GM20000 (cell line): Measurements from ENCODE around the gene FAM193A.

Experiments
- DNase-seq: peaks from one replicate; pipeline ENCODE4 v3.0.0; 2012; ENCODE audit warnings: low spot score
- CTCF ChIP-seq: IDR thresholded peaks from 2 replicates; pipeline ENCODE4 v1.5.1; 2012; ENCODE audit warnings: mild to moderate bottlenecking, control low read depth; ENCODE audit errors: extremely low read depth, missing control alignments

FAM193A gene

GRCh38 chr4:2745981-2746806 lies 209.7 kb downstream of the FAM193A start:
- peak; percentile 93 for DNase-seq
- TF ChIP-seq CTCF, result no peak

DNA sequence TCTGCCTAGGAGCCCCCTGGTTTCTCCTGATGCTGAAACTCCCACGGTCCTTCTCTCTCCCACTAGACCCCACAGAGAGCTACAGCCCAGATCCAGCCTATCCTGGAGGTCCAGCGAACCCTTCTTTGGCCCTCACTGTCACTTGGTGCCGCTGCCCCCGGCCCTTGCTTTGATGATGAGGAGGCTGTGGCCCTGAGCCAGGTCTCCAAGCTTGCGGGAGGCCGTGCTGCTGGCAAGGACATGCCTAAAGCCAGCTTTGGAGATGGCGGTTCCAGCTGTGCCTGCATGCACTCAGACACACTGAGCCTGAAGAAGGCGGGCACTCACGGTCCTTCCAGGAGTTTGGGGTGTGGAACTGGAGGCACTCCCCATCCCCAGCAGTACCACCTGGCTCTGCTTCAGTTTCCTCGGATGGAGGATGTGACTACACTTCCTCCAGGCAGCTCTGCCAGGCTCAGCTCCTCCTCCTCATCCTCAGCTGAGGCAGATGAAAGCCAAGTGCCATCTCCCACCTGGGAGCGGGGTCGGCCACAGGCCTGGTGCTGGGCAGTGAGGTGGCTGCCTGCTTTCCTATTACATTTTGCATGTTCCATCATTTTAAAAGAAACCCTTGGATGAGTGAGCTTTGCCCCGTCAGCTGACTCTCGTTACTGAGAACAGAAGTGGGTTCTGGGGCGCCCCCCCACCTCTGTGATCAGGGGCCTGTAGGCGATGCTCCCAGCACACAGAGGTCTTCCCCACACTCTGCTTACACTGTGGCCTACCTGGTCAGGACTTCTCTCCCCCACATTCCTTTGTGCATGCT lies 210.6 kb downstream of the FAM193A start:
- DNase-seq, result no peak
- no peak for TF ChIP-seq CTCF

GRCh38 chr4:2750719-2751605 lies 214.5 kb downstream of the FAM193A start:
- no peak for TF ChIP-seq CTCF
- no peak for DNase-seq

DNA sequence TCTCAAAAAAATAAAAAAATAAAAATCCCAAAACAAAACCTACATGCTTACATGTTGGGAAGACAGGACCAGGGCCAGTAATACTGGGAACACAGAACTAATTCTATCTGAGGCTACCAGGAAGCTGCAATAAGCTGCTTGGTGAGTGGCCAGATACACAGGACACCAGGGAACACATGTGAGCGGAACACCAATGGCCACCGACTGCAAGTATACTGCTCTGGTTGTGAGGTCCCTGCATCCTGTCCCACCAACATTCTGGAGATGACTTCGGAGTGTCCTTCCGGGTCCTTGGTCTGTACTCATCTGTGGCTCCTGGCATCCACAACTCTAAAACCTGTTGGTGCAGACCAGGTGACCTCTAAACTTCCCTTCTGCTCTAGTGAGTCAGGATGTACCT lies 217.0 kb downstream of the FAM193A start:
- no peak for DNase-seq
- no peak for TF ChIP-seq CTCF

DNA sequence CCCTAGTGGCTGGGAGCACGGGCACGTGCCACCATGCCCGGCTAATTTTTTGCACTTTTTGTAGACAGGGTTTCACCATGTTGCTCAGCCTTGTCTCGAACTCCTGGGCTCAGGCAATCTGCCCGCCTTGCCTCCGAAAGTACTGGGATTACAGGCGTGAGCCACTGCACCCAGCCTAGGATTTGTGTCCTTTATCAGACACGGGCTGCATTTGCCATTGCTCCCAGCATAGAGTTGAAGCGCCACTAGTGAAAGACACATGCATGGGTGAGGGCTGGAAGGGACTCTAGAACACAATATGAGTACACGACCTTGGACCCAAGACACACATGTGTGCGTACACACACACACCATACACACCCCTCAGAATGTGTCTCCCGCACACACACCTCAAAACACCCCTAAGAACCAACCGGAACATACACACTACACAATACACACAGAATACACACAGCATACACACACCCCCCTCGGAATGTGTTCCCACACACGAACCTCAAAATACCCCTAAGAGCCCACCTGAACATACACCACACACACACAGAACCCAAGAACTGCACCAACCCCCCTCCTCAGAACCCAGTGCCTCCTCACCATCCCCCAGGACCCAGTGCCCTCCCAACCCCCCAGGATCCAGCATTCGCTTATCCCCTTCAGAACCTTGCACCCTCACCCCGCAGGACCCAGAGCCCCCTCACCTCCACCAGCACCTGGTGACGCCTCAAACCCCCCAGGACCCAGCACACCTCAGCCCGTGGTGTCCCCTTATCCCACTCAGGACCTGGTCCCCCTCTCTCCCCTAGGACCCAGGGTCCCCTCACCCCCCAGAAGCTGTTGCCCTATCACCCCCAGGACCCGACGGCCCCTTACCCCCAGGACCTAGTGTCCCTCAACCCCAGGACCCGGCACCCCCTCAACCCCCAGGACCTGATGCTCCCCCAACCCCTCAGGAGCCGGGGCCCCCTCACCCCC lies 218.7 kb downstream of the FAM193A start:
- no peak for TF ChIP-seq CTCF
- no peak for DNase-seq
